HepG2 (cell line): ENCODE data around the gene HS6ST1. TPM values are rescaled to one million over a fixed set of nuclear protein-coding genes. Genes with fewer than 3 reads are reported as not detected.

Experiments used
- ATAC-seq: fragments of 200-7000 bp; cut with Tn5 transposase; 3 replicates; pipeline ENCODE4 v1.9.1; 2020; ENCODE audit warnings: mild to moderate bottlenecking, moderate library complexity
- BruUV-seq: library from RNA; stranded (reverse); fragments of 400-500 nt; replicated peaks from 2 replicates; lab custom pipeline; 2021; lab: Mats Ljungman, UMichigan
- CTCF ChIA-PET: fragments of 300-600 bp; formaldehyde crosslinking; extraction: SDS; loops from one replicate; lab custom pipeline; 2021; ENCODE audit warnings: low total read pairs, inconsistent platforms, low intra/inter-chr PET ratio; lab: Yijun Ruan, JAX
- POLR2A ChIA-PET: fragments of 350-600 bp; sonication (Branson Sonifier 250); formaldehyde crosslinking; loops from one replicate; lab custom pipeline; 2020; ENCODE audit warnings: antibody characterized with exemption, inconsistent platforms; lab: Yijun Ruan, JAX
- DNase-seq: peaks from one replicate; pipeline ENCODE4 v3.0.0-alpha.2; 2015; ENCODE audit warnings: low spot score
- FAIRE-seq: peaks from 3 replicates; lab custom pipeline; 2011; peaks lifted over from hg19 to GRCh38; lab: Jason Lieb, UNC
- H2AFZ ChIP-seq: one replicate; pipeline ENCODE4 v1.6.1; 2011; ENCODE audit warnings: low read length, inconsistent platforms
- H3K27ac ChIP-seq: fragments of 300-600 bp; 3 replicates; pipeline ENCODE4 v1.8.0; 2011; ENCODE audit warnings: mixed run types, mild to moderate bottlenecking, mixed read lengths, low read length, inconsistent platforms; ENCODE audit not compliant: insufficient read depth; ENCODE audit errors: extremely low read length
- H3K27me3 ChIP-seq, 2 experiments: fragments of 200-600 bp in 1 of 2; 2 replicates in 1 of 2; 3 replicates in 1 of 2; pipeline versions ENCODE4 v1.6.0 to v1.8.0; 2011; ENCODE audit warnings: low read length in 2 of 2, mild to moderate bottlenecking in 2 of 2, moderate library complexity in 2 of 2, inconsistent platforms in 1 of 2; ENCODE audit not compliant: insufficient read depth in 2 of 2, control insufficient read depth in 1 of 2
- H3K36me3 ChIP-seq, 2 experiments: fragments of 200-600 bp in 1 of 2; replicated peaks in 1 of 2; 2 replicates in 1 of 2; 3 replicates in 1 of 2; pipeline versions ENCODE4 v1.5.1 to v1.8.0; 2011; ENCODE audit warnings: low read length in 2 of 2, inconsistent platforms in 1 of 2; ENCODE audit not compliant: insufficient read depth in 2 of 2, control insufficient read depth in 1 of 2
- H3K4me1 ChIP-seq: 2 replicates; pipeline ENCODE4 v1.5.1; 2012; ENCODE audit warnings: low read length, inconsistent platforms; ENCODE audit not compliant: insufficient read depth
- H3K4me2 ChIP-seq: 2 replicates; pipeline ENCODE4 v1.6.0; 2011; ENCODE audit warnings: low read depth, low read length, inconsistent platforms
- H3K4me3 ChIP-seq, 3 experiments: fragments of 200-600 bp in 1 of 3; sonication (generic), shearing (Covaris generic) in 1 of 3; replicated peaks in 1 of 3; 2 replicates each; pipeline ENCODE4 v1.5.1; 2011 to 2016; ENCODE audit warnings: low read length in 3 of 3, inconsistent platforms in 2 of 3, low read depth in 2 of 3, mild to moderate bottlenecking in 2 of 3, control low read depth in 1 of 3, mixed read lengths in 1 of 3; ENCODE audit not compliant: insufficient read depth in 1 of 3
- H3K79me2 ChIP-seq: one replicate; pipeline ENCODE4 v1.6.1; 2011; ENCODE audit warnings: low read length, inconsistent platforms; ENCODE audit not compliant: insufficient read depth
- H3K9ac ChIP-seq: 2 replicates; pipeline ENCODE4 v1.6.0; 2011; ENCODE audit warnings: mild to moderate bottlenecking, low read depth, low read length, inconsistent platforms; ENCODE audit not compliant: insufficient read depth
- H3K9me3 ChIP-seq: 2 replicates; pipeline ENCODE4 v1.5.1; 2012; ENCODE audit warnings: mild to moderate bottlenecking, low read length
- H4K20me1 ChIP-seq: 2 replicates; pipeline ENCODE4 v1.6.0; 2011; ENCODE audit warnings: inconsistent platforms, mild to moderate bottlenecking, low read length, moderate library complexity; ENCODE audit not compliant: insufficient read depth
- ATF7-NPFF ChIP-seq: sonication (generic); formaldehyde crosslinking; IDR thresholded peaks from 2 replicates; pipeline ENCODE4 v1.8.1; 2023; ENCODE audit warnings: mild to moderate bottlenecking, low read depth, missing genetic modification reagents, moderate library complexity
- CEBPB ChIP-seq: IDR thresholded peaks from 2 replicates; pipeline ENCODE4 v1.6.1; 2011; ENCODE audit warnings: low read depth, low read length, improper control_type of control experiment, borderline replicate concordance
- HMG20B ChIP-seq: conservative IDR thresholded peaks from 2 replicates; pipeline ENCODE4 v1.6.1; 2016; ENCODE audit warnings: missing genetic modification reagents, missing compliant biosample characterization
- KMT2A ChIP-seq: sonication (generic); formaldehyde crosslinking; IDR thresholded peaks from 2 replicates; pipeline ENCODE4 v1.4.0; 2020; ENCODE audit warnings: missing genetic modification reagents
- NFKBIZ ChIP-seq: IDR thresholded peaks from 2 replicates; pipeline ENCODE4 v1.6.1; 2018; ENCODE audit warnings: missing genetic modification reagents, missing compliant biosample characterization
- POGK ChIP-seq: sonication (generic); formaldehyde crosslinking; conservative IDR thresholded peaks from 2 replicates; pipeline ENCODE4 v1.8.0; 2022; ENCODE audit warnings: mild to moderate bottlenecking, moderate library complexity, missing genetic modification reagents
- PRMT3 ChIP-seq: sonication (generic); formaldehyde crosslinking; IDR thresholded peaks from 2 replicates; pipeline ENCODE4 v1.8.1; 2022; ENCODE audit warnings: low read depth, mild to moderate bottlenecking, moderate library complexity, missing genetic modification reagents, borderline replicate concordance
- RBAK ChIP-seq: sonication (generic); formaldehyde crosslinking; IDR thresholded peaks from 2 replicates; pipeline ENCODE4 v1.5.1; 2020; ENCODE audit warnings: mild to moderate bottlenecking, missing genetic modification reagents
- THAP11 ChIP-seq: IDR thresholded peaks from 2 replicates; pipeline ENCODE4 v1.6.1; 2016; ENCODE audit warnings: missing biosample characterization, missing genetic modification reagents
- TOPORS ChIP-seq: sonication (generic); formaldehyde crosslinking; IDR thresholded peaks from 2 replicates; pipeline ENCODE4 v1.8.0; 2023; ENCODE audit warnings: mild to moderate bottlenecking, missing genetic modification reagents
- ZBTB33 ChIP-seq: sonication (generic); formaldehyde crosslinking; IDR thresholded peaks from 2 replicates; pipeline ENCODE4 v1.4.0; 2020; ENCODE audit warnings: missing genetic modification reagents
- ZBTB7B ChIP-seq: sonication (generic); formaldehyde crosslinking; IDR thresholded peaks from 2 replicates; pipeline ENCODE4 v1.4.0; 2020; ENCODE audit warnings: missing genetic modification reagents
- ZNF598 ChIP-seq: sonication (generic); formaldehyde crosslinking; IDR thresholded peaks from 2 replicates; pipeline ENCODE4 v1.5.1; 2020; ENCODE audit warnings: mild to moderate bottlenecking, missing genetic modification reagents, borderline replicate concordance
- ZNF652 ChIP-seq: IDR thresholded peaks from 2 replicates; pipeline ENCODE4 v1.6.1; 2016; ENCODE audit warnings: low read depth, borderline replicate concordance
- ZNF737 ChIP-seq: sonication (generic); formaldehyde crosslinking; IDR thresholded peaks from 2 replicates; pipeline ENCODE4 v1.5.0; 2020; ENCODE audit warnings: missing genetic modification reagents, mild to moderate bottlenecking, borderline replicate concordance
- ZNF768 ChIP-seq: sonication (generic); formaldehyde crosslinking; IDR thresholded peaks from 2 replicates; pipeline ENCODE4 v1.4.0; 2020; ENCODE audit warnings: missing genetic modification reagents
- ZNF841 ChIP-seq: sonication (generic); formaldehyde crosslinking; IDR thresholded peaks from 2 replicates; pipeline ENCODE4 v1.8.1; 2023; ENCODE audit warnings: missing genetic modification reagents, borderline replicate concordance
- ZSCAN21 ChIP-seq: sonication (generic); formaldehyde crosslinking; IDR thresholded peaks from 2 replicates; pipeline ENCODE4 v1.8.0; 2022; ENCODE audit warnings: mild to moderate bottlenecking, missing genetic modification reagents, moderate library complexity, borderline replicate concordance
- WGBS: methylation state at CpG from one replicate; pipeline ENCODE4 v1.1.6; 2017; ENCODE audit warnings: low lambda C conversion rate; 5-methylcytosine and 5-hydroxymethylcytosine counted together
- in situ Hi-C: cut with HindIII; loops from 2 replicates; pipeline ENCODE4 v1.10.0; 2017; ENCODE audit warnings: low pct_unique_long_range_greater_than_20kb; ENCODE audit not compliant: extremely low pct_ligation_motif_present
- intact Hi-C: fragments of 100-400 bp; cut with micrococcal nuclease; formaldehyde crosslinking; loops from one replicate; pipeline ENCODE4 v1.10.0; 2022; ENCODE audit not compliant: unreplicated experiment
- polyA plus RNA-seq, 8 experiments: library from polyadenylated mRNA; depleted of rRNA in 3 of 8; stranded (reverse) in 7 of 8; unstranded in 1 of 8; fragments of >200 nt; fragmentation: Illumina TruSeq in 4 of 8; extraction: Trizol in 4 of 8; gene quantifications; 2 replicates each; pipeline versions ENCODE4 v1.2.1 to v1.2.3, GENCODE V29; 2011 to 2016; ENCODE audit warnings: low read depth in 4 of 8, missing spikeins in 1 of 8, mixed read lengths in 1 of 8; ENCODE audit not compliant: insufficient read depth in 1 of 8
- total RNA-seq, 5 experiments: library from RNA; depleted of rRNA; stranded (reverse); fragments of >200 nt; fragmentation: Illumina TruSeq; extraction: Trizol; gene quantifications; 2 replicates each; pipeline ENCODE4 v1.2.3, GENCODE V29; 2016; ENCODE audit warnings: low read depth in 1 of 5

Gene HS6ST1
- total and polyA plus RNA-seq, 2 of the 13 experiments (the other 11 are each of a cell fraction or from before 2014, with no cell fraction given), result 34.5 to 84.6 TPM

- no peak for FAIRE-seq
- ChIA-PET CTCF (no interaction called here), POLR2A (interaction anchor here (0.9 to 1.4 kb wide), 2 partner anchors 18 to 154 kb away, joined by 3 read pairs; no protein-coding TSS in a partner anchor)
- no peak for ATAC-seq
- intact Hi-C loops, result loop anchor here (5.0 kb wide), 3 partner anchors 63 to 433 kb away; no protein-coding TSS in a partner anchor
- no peak for DNase-seq
- WGBS, result 82% methylated on average over 6 of the region's 11 CpGs
- no peaks in the 10 kb centered on the region for H3K79me2 ChIP-seq
- no peaks in the 10 kb centered on the region for H4K20me1 ChIP-seq
- H3K27me3 ChIP-seq, result no peaks in the 10 kb centered on the region
- H2AFZ ChIP-seq, result no peak overlapping the region
- no TSS peak for BruUV-seq
- in situ Hi-C loops, result no loop called here
- no peak overlapping the region for H3K9ac ChIP-seq
- H3K36me3 ChIP-seq, result no peaks in the 10 kb centered on the region
- 0 out of 2 replicates have a peak overlapping the region, but pooled peaks have one; percentile 1 for H3K4me2 ChIP-seq
- H3K27ac ChIP-seq, result no peak overlapping the region
- no peak overlapping the region for H3K4me3 ChIP-seq
- peaks cover 60% of the 10 kb centered on the region for H3K4me1 ChIP-seq
- H3K9me3 ChIP-seq, result no peaks in the 10 kb centered on the region
- TF ChIP-seq TOPORS (no peak), ATF7-NPFF (no peak), ZBTB7B (CRISPR knock-in tag) (no peak), ZNF768 (peak; percentile 93), ZNF737 (CRISPR knock-in tag) (no peak), THAP11 (CRISPR knock-in tag) (no peak), ZNF652 (CRISPR knock-in tag) (no peak), POGK (CRISPR knock-in tag) (no peak), ZNF598 (CRISPR knock-in tag) (peak; percentile 59; the same call in 1 of the 2 replicates), CEBPB (no peak), KMT2A (no peak), NFKBIZ (CRISPR knock-in tag) (no peak), RBAK (no peak), ZNF841 (CRISPR knock-in tag) (no peak), ZBTB33 (CRISPR knock-in tag) (0 out of 2 replicates have a peak, but pooled peaks have one; percentile 39), PRMT3 (CRISPR knock-in tag) (no peak), HMG20B (no peak), ZSCAN21 (0 out of 2 replicates have a peak, but pooled peaks have one; percentile 49)
These were observed 5.6 kb upstream of the HS6ST1 start for GRCh38 chr2:128324008-128324896.
